Stimulated activated effector memory CD8-positive, alpha-beta T cell treated with anti-CD3 and anti-CD28 coated beads, Interleukin-12 subunit alpha, Interleukin-12 subunit beta, amount 100 ng/mL, for 72 hours (primary cell): ENCODE data around the gene MUC2.

Experiments used
- ATAC-seq: fragments of 150-1000 bp; cut with Tn5 transposase; 2 replicates; pipeline ENCODE4 v1.10.0; 2021
- DNase-seq, 2 donors: peaks; one replicate each; pipeline ENCODE4 v3.0.0; 2021 to 2022; ENCODE audit warnings: low spot score in 2 of 2
- H3K27ac Mint-ChIP-seq: one replicate; pipeline ENCODE4 v1.8.0; 2022; ENCODE audit warnings: mild to moderate bottlenecking, mixed read lengths
- H3K36me3 Mint-ChIP-seq: one replicate; pipeline ENCODE4 v1.8.0; 2022; ENCODE audit warnings: mild to moderate bottlenecking, mixed read lengths
- H3K4me1 Mint-ChIP-seq: one replicate; pipeline ENCODE4 v1.8.0; 2022; ENCODE audit warnings: mixed read lengths
- H3K4me3 Mint-ChIP-seq: one replicate; pipeline ENCODE4 v1.8.0; 2022; ENCODE audit warnings: mild to moderate bottlenecking, mixed read lengths
- H3K9me3 Mint-ChIP-seq: one replicate; pipeline ENCODE4 v1.8.0; 2022; ENCODE audit warnings: mixed read lengths

MUC2 gene

GRCh38 chr11:1119604-1120146 lies 45.0 kb downstream of the MUC2 start:
- Mint-ChIP-seq H3K4me3 (no peak overlapping the region), H3K9me3 (peaks cover 6% of the 10 kb centered on the region), H3K27ac (no peak overlapping the region), H3K4me1 (no peaks in the 10 kb centered on the region), H3K36me3 (peaks cover 6% of the 10 kb centered on the region)
- no peak for DNase-seq
- ATAC-seq = no peak

DNA sequence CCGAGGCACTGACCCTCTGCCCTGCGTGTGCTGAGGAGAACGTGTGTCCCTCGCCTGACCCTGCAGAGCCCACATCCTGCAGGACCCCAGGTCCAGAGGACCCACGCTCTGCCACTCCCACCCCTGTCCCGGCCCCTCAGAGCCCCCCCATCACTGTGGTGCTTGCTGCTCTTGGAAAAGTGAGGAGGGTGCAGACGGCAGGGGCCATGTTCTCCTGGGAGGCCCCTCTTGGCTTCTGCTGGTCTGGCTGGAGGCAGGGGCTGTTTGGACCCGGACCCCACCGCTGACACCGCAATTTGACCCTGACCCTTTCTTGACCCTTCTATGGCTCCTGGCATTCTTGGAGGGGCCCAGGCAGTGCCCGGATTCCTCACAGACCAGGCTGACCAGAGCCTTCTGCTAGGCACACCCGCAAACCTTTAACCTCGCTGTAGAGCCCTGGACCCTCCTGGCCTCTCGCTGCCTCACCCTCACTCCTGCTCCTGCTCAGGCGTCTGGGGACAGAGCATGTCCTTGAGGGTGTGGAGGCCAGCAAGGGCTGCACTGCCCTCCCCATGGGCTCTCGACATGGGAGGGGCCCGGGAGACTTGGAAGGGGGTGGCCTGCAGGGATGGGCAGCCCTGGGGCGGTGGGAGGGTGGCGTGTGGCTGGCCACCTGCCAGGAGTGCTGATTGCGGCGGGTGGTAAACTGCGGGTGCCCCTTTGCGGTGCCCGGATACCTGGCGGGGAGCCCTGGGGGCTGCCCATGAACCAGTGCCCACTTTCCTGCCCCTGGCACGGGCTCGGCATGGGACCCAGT lies 46.1 kb downstream of the MUC2 start:
- ATAC-seq = no peak
- Mint-ChIP-seq H3K4me1 (no peaks in the 10 kb centered on the region), H3K9me3 (peaks cover 9% of the 10 kb centered on the region), H3K36me3 (peaks cover 10% of the 10 kb centered on the region), H3K27ac (no peak overlapping the region), H3K4me3 (no peak overlapping the region)
- no peak for DNase-seq

GRCh38 chr11:1121331-1121812 lies 46.7 kb downstream of the MUC2 start:
- Mint-ChIP-seq H3K36me3 (peaks cover 10% of the 10 kb centered on the region), H3K4me3 (no peak overlapping the region), H3K4me1 (no peaks in the 10 kb centered on the region), H3K27ac (no peak overlapping the region), H3K9me3 (peaks cover 9% of the 10 kb centered on the region)
- DNase-seq (no peak), ATAC-seq (no peak)

GRCh38 chr11:1121813-1122663 lies 47.4 kb downstream of the MUC2 start:
- Mint-ChIP-seq H3K4me1 (no peaks in the 10 kb centered on the region), H3K36me3 (peaks cover 10% of the 10 kb centered on the region)
- no peak for ATAC-seq

DNA sequence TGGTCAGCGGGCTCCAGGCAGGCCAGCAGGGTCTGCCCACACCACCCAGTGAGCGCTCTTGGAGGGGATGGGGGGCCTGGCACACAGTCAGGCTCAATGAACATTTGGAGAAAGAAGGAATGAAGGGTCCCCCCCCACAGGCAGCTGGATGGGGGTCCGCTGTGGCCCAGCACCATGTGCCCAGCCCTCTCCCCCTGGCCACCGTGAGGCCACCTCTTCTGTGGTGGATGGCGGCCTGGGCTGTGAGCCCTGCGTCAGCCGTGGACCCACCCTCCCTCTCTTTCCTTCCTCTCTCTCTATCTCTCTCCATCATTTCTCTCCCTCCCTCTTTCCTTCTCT lies 48.0 kb downstream of the MUC2 start:
- Mint-ChIP-seq H3K4me1 (no peaks in the 10 kb centered on the region), H3K27ac (no peak overlapping the region), H3K9me3 (peaks cover 9% of the 10 kb centered on the region), H3K36me3 (peaks cover 10% of the 10 kb centered on the region), H3K4me3 (no peak overlapping the region)
- DNase-seq (no peak), ATAC-seq (no peak)

More at GRCh38 chr11:1121813-1122663, 47.4 kb downstream of the MUC2 start:
- Mint-ChIP-seq H3K9me3 (peaks cover 9% of the 10 kb centered on the region), H3K27ac (no peak overlapping the region), H3K4me3 (no peak overlapping the region)
- DNase-seq = no peak

DNA sequence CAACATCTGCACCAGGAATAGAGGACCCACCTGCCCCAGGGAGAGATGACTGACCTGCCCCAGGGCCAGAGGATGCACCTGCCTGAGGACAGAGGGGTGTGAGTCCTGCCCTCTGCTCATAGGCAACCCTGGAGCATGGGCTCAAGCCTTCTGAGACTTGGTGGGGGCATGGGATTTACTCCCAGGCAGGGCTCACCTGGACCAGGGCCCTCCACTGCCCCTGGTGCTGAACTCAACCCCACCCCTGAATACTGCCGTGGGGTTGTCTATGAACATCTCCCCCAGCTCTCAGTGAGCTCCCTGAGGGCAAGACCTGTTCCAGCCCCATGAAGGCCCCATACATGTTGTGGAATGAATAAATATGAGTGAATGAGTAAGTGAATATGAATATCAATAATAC lies 49.3 kb downstream of the MUC2 start:
- no peaks in the 10 kb centered on the region for H3K4me1 Mint-ChIP-seq
- H3K9me3 Mint-ChIP-seq = peaks cover 9% of the 10 kb centered on the region
- peaks cover 10% of the 10 kb centered on the region for H3K36me3 Mint-ChIP-seq
- ATAC-seq (peak; percentile 50), DNase-seq (no peak)
- no peak overlapping the region for H3K27ac Mint-ChIP-seq
- no peak overlapping the region for H3K4me3 Mint-ChIP-seq
